Peyer's patch (tissue), 4 donors: ENCODE measurements around the gene HDAC4. TPM values are rescaled to one million over a fixed set of nuclear protein-coding genes. Genes with fewer than 3 reads are reported as not detected.

Source experiments
- DNase-seq, 3 donors: peaks; one replicate each; pipeline ENCODE4 v3.0.0-alpha.2; 2017 to 2019
- H3K27ac ChIP-seq, 4 donors: fragments of 200-600 bp; sonication (generic); one replicate each; pipeline ENCODE4 v1.5.1; 2016 to 2019
- H3K27me3 ChIP-seq, 2 donors: fragments of 200-600 bp; sonication (generic); one replicate each; pipeline ENCODE4 v1.5.1; 2019
- H3K36me3 ChIP-seq, 3 donors: fragments of 200-600 bp; sonication (generic); one replicate each; pipeline ENCODE4 v1.5.1; 2016 to 2019
- H3K4me1 ChIP-seq, 4 donors: fragments of 200-600 bp; sonication (generic); one replicate each; pipeline ENCODE4 v1.5.1; 2016 to 2019
- H3K4me3 ChIP-seq, 4 donors: fragments of 200-600 bp; sonication (generic); 1 replicate in 3 of 4; 2 replicates in 1 of 4; pipeline ENCODE4 v1.5.1; 2016 to 2019; ENCODE audit warnings: mild to moderate bottlenecking in 1 of 4
- H3K9me3 ChIP-seq, 4 donors: fragments of 200-600 bp; sonication (generic); one replicate each; pipeline ENCODE4 v1.5.1; 2016 to 2019; ENCODE audit warnings: mild to moderate bottlenecking in 1 of 4
- POLR2A ChIP-seq, 2 donors: fragments of 450-650 bp; IDR thresholded peaks; one replicate each; pipeline ENCODE4 v1.5.1; 2017; ENCODE audit warnings: antibody characterized with exemption in 2 of 2, mild to moderate bottlenecking in 2 of 2, moderate library complexity in 2 of 2
- total RNA-seq, 4 donors: library from RNA; depleted of rRNA; stranded (reverse); fragments of >200 nt; gene quantifications; one replicate each; pipeline ENCODE4 v1.1.0, GENCODE V29; 2016
- TF ChIP-seq, protein P1 (sequence below), 6 experiments: fragments of 450-650 bp in 4 of 6; fragments of 200-600 bp in 2 of 6; sonication (generic) in 1 of 6; IDR thresholded peaks; one replicate each; pipeline ENCODE4 v1.5.1; 2017 to 2019; ENCODE audit warnings: antibody characterized with exemption in 6 of 6, mild to moderate bottlenecking in 3 of 6, moderate library complexity in 1 of 6

HDAC4 gene
- total RNA-seq, 4 donors from 2014 or later = 28.9 to 198 (median 102) TPM

DNA sequence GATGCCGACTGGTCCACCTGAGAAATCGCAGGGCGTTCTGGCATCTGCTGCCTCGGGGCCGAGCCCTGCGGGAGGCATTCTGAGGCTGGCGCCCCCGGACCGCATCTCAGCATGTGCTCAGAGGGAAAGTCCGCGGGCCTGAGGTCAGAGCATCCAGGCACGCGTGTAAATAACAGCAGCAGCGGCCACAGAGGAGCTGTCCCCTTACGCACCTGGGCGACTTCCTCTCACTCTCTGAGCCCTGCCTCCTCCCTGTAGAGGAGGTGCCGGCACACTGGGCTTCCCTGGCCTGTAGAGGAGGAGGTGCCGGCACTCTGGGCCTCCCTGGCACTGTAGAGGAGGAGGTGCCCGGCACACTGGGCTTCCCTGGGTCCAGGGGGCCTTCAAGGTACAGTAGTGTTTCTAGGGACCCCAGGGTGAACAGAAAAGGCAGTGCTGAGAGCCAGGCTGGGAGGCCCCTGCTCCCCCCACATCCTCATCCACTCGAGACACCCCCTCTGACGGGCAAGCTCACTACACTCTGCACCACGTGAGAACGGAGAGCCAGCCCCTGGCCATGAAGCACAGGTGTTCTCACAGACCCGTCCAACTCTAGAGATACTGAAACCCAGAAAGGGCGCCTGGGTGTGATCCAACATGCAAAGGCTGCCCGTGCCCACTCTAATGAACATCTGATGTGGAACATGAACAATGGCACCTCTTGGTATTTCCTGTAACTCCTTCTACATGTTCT lies 263.5 kb downstream of the HDAC4 start:
- no peak for DNase-seq
- no peak for TF ChIP-seq POLR2A (IDR thresholded peaks at IDR 0.05)
- TF ChIP-seq, protein P1, sequence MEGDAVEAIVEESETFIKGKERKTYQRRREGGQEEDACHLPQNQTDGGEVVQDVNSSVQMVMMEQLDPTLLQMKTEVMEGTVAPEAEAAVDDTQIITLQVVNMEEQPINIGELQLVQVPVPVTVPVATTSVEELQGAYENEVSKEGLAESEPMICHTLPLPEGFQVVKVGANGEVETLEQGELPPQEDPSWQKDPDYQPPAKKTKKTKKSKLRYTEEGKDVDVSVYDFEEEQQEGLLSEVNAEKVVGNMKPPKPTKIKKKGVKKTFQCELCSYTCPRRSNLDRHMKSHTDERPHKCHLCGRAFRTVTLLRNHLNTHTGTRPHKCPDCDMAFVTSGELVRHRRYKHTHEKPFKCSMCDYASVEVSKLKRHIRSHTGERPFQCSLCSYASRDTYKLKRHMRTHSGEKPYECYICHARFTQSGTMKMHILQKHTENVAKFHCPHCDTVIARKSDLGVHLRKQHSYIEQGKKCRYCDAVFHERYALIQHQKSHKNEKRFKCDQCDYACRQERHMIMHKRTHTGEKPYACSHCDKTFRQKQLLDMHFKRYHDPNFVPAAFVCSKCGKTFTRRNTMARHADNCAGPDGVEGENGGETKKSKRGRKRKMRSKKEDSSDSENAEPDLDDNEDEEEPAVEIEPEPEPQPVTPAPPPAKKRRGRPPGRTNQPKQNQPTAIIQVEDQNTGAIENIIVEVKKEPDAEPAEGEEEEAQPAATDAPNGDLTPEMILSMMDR (IDR thresholded peaks at IDR 0.05) = no peak
- H3K4me3 ChIP-seq = no peak overlapping the region
- H3K27ac ChIP-seq = no peak overlapping the region
- H3K4me1 ChIP-seq = no peaks in the 10 kb centered on the region
- H3K36me3 ChIP-seq = peaks cover 0 to 64% (median 0%) of the 10 kb centered on the region in 3 donors
- no peaks in the 10 kb centered on the region for H3K9me3 ChIP-seq
- no peaks in the 10 kb centered on the region for H3K27me3 ChIP-seq

DNA sequence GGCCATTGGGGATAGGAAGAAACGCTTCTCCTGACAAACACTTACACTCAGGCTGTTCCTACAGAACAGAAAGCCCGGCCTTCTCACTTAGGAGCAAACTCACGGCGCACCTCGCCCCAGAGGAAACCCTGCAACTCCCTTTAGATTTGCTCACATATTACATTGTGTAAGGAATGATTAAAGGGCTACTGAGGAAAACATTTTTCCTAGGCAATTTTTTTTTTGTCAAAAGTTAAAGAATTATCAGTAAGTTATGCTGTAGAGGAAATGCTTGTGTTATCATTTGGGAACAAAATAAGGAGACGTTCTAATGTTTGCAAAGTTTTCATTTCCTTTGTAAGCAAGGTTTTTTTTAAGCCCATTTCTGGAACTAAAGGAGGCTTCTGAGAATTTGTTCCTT lies 264.1 kb downstream of the HDAC4 start:
- Histone ChIP-seq H3K27ac (no peak overlapping the region), H3K4me3 (no peak overlapping the region), H3K4me1 (no peaks in the 10 kb centered on the region), H3K9me3 (no peaks in the 10 kb centered on the region), H3K36me3 (peaks cover 0 to 67% (median 0%) of the 10 kb centered on the region in 3 donors), H3K27me3 (no peaks in the 10 kb centered on the region)
- no peak for DNase-seq
- TF ChIP-seq, protein P1 (IDR thresholded peaks at IDR 0.05) = no peak

DNA sequence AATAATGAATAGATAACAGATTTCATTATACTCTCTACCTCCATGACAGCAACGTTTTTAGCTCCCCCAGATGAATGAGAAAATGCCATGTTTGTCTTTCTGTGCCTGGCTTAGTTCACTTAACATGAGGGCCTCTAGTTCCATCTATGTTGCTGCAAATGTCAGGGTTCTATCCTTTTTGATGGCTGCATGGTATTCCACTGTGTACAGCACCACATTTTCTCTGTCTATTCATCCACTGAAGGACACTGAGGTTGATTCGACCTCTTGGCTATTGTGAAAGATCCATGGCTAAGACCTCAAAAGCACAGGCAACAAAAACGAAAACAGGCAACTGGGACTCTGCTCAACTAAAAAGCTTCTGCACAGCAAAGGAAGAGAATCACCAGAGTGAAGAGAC lies 264.6 kb downstream of the HDAC4 start:
- TF ChIP-seq, protein P1 (IDR thresholded peaks at IDR 0.05) = no peak
- TF ChIP-seq POLR2A (IDR thresholded peaks at IDR 0.05) = no peak
- H3K27ac ChIP-seq = no peak overlapping the region
- peaks cover 0 to 72% (median 0%) of the 10 kb centered on the region in 3 donors for H3K36me3 ChIP-seq
- no peaks in the 10 kb centered on the region for H3K4me1 ChIP-seq
- H3K9me3 ChIP-seq = no peaks in the 10 kb centered on the region
- no peak overlapping the region for H3K4me3 ChIP-seq
- H3K27me3 ChIP-seq = no peaks in the 10 kb centered on the region
- no peak for DNase-seq

DNA sequence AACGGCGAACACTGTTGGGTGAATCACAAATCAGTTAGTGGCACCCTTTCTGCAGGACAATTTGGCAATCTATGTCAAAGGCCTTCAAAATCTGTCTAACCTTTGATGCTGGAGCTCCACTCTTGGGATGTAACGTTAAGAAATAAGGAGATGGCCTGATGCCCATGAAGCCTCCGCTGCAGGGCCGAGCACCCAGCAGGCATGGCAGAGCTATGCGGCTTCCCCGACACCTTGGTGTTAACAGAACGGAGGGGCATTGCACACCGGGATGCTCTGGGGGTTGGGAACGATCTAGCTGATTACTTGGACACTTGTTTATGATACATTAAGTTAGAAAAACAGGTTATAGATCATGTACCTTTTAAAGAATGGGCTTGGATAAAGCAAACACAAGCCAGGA lies 265.3 kb downstream of the HDAC4 start:
- Histone ChIP-seq H3K36me3 (peaks cover 0 to 76% (median 0%) of the 10 kb centered on the region in 3 donors), H3K4me3 (no peak overlapping the region), H3K27me3 (no peaks in the 10 kb centered on the region), H3K9me3 (no peaks in the 10 kb centered on the region), H3K27ac (no peak overlapping the region), H3K4me1 (no peaks in the 10 kb centered on the region)
- no peak for DNase-seq
- TF ChIP-seq, protein P1 (IDR thresholded peaks at IDR 0.05) = no peak
- no peak for TF ChIP-seq POLR2A (IDR thresholded peaks at IDR 0.05)

DNA sequence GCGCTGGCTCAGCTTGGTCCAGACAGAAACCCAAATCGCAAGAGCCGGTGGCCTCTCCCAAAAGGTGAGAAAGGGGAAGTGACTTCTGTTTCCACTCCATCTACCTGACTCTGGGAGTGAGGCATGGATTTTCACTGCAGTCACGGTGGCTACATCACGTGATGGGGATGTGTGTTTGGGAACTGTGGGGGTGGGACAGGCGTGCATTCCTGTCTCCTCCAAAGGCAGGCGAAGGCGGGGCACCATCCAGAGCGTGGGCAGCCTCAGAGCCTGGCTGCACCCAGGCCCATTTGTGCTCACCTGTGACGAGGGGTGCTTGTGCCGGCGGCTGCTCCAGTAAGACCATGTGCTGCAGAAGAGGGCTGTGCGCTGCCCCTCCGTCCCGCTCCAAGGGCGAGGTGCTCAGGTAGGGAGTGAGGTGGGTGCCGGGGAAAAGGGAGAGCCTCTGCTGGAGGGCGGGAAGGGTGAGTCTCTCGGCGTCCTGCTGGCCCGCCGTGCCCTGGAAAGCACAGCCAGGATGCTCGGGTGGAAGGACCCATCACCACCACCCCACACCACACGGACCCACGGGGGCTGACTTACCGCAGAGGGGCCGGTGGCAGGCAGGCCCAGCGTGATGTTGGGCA lies 266.8 kb downstream of the HDAC4 start:
- Histone ChIP-seq H3K27ac (no peak overlapping the region), H3K9me3 (no peaks in the 10 kb centered on the region), H3K27me3 (no peaks in the 10 kb centered on the region), H3K4me3 (no peak overlapping the region), H3K36me3 (peaks cover 0 to 75% (median 0%) of the 10 kb centered on the region in 3 donors), H3K4me1 (no peaks in the 10 kb centered on the region)
- TF ChIP-seq POLR2A (IDR thresholded peaks at IDR 0.05) = no peak
- TF ChIP-seq, protein P1 (IDR thresholded peaks at IDR 0.05) = no peak
- DNase-seq = no peak
